HFFc6 (cell line): ENCODE measurements around the gene HGD. TPM values are rescaled to one million over a fixed set of nuclear protein-coding genes. Genes with fewer than 3 reads are reported as not detected.
"Not testable (repeated sequence)": the region's sequence is repeated elsewhere in the genome, so short reads cannot be mapped to it uniquely, and the experiment has no call there.

ENCODE experiments used
- DNase-seq: peaks from one replicate; pipeline ENCODE4 v3.0.0-alpha.2; 2018
- H3K27ac Mint-ChIP-seq: 2 replicates; pipeline ENCODE4 v1.8.0; 2020; ENCODE audit warnings: mild to moderate bottlenecking, mixed read lengths
- H3K27me3 Mint-ChIP-seq: 2 replicates; pipeline ENCODE4 v1.8.0; 2021; ENCODE audit warnings: mild to moderate bottlenecking, moderate library complexity, mixed read lengths; ENCODE audit not compliant: insufficient read depth
- H3K36me3 Mint-ChIP-seq: 2 replicates; pipeline ENCODE4 v1.8.0; 2021; ENCODE audit warnings: low read depth, mixed read lengths
- H3K4me1 Mint-ChIP-seq: 2 replicates; pipeline ENCODE4 v1.8.0; 2020; ENCODE audit warnings: low read depth, mixed read lengths
- H3K4me3 Mint-ChIP-seq: 2 replicates; pipeline ENCODE4 v1.8.0; 2020; ENCODE audit warnings: mild to moderate bottlenecking, moderate library complexity, mixed read lengths
- H3K9me3 Mint-ChIP-seq: 2 replicates; pipeline ENCODE4 v1.8.0; 2020; ENCODE audit warnings: mild to moderate bottlenecking, mixed read lengths
- CTCF ChIP-seq: fragments of 200-600 bp; sonication (generic); IDR thresholded peaks from 2 replicates; pipeline ENCODE4 v1.5.0; 2021; ENCODE audit warnings: antibody characterized with exemption, mild to moderate bottlenecking
- total RNA-seq, 6 experiments: library from RNA; stranded (reverse); fragmentation: NEBNext Ultra II Directional; extraction: Animal tissue kit (Norgen Biotek cat#: 25700); gene quantifications; 2 replicates in 1 of 6; 3 replicates in 5 of 6; pipeline ENCODE4 v1.2.3, GENCODE V29; 2021

The HGD gene
- total RNA-seq, 6 experiments from 2014 or later, result 0.14 to 0.52 (median 0.30) TPM; not detected in 1

GRCh38 chr3:120645083-120645845 lies 36.8 kb downstream of the HGD start:
- DNase-seq, result no peak
- Mint-ChIP-seq H3K4me1 (peaks cover 94% of the 10 kb centered on the region), H3K9me3 (no peaks in the 10 kb centered on the region), H3K4me3 (peak overlapping the region; percentile 13), H3K27ac (peak overlapping the region; percentile 74), H3K27me3 (0 out of 2 replicates have a peak, but pooled peaks cover 2% of the 10 kb centered on the region), H3K36me3 (no peaks in the 10 kb centered on the region)
- no peak for TF ChIP-seq CTCF

- peak overlapping the region; percentile 96 for H3K27ac Mint-ChIP-seq
- peaks cover 6% of the 10 kb centered on the region; the same call in 1 of the 2 replicates for H3K36me3 Mint-ChIP-seq
These were observed 39.6 kb downstream of the HGD start for GRCh38 chr3:120642368-120642948.

DNA sequence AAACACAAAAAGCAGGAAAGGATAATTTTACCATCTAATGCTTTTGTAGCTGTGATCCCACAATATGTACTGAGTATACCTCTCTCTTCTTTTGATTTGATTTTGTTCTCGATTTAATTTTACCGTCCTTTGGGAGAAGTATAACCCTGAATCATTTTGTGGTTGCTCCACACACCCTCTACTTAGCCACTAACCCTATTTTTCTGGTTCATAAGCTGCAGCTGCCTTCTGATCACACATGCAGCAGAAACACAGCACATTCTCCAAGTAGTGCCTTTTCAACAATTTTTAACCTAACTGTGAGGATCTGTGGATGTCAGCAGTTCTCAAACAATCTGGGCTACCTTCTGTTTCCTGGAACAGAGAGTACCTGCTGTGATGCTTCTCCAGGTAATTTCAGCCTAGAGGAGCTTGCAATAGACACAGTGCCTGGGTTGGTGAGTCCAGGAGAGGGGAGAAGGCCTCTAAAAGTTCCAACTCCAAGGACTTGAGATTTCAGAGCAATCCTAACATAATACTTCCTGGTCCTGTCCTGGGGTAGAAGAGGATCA lies 40.3 kb downstream of the HGD start:
- Mint-ChIP-seq H3K27me3 (0 out of 2 replicates have a peak, but pooled peaks cover 2% of the 10 kb centered on the region), H3K4me3 (no peak overlapping the region), H3K9me3 (no peaks in the 10 kb centered on the region), H3K36me3 (peaks cover 6% of the 10 kb centered on the region; the same call in 1 of the 2 replicates), H3K27ac (peak overlapping the region; percentile 96), H3K4me1 (peaks cover 76% of the 10 kb centered on the region)
- DNase-seq, result no peak
- no peak for TF ChIP-seq CTCF

More at GRCh38 chr3:120642368-120642948, 39.6 kb downstream of the HGD start:
- TF ChIP-seq CTCF, result peak; percentile 61
- H3K4me3 Mint-ChIP-seq, result peak overlapping the region; percentile 62
- H3K27me3 Mint-ChIP-seq, result 0 out of 2 replicates have a peak, but pooled peaks cover 2% of the 10 kb centered on the region
- H3K9me3 Mint-ChIP-seq, result no peaks in the 10 kb centered on the region
- H3K4me1 Mint-ChIP-seq, result peaks cover 81% of the 10 kb centered on the region
- peak; percentile 77 for DNase-seq

DNA sequence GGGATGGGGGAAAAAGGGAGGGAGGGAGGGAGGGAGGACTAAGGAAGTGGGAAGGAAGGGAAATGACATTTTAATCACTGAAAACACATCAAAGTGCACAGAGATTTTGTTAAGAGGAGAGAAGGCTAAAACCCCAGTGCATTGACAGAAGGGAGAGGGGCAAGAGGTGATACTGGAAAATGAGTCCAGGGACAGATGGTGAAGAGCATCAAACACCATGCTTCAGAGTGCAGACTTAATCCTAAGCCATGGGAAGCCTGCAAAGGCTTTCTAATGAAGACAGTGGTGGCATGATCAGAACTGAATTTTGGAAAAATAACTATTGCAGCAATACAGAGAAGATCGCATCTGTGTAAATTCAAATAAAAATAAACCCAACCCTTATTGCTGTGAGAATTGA lies 41.8 kb downstream of the HGD start:
- Mint-ChIP-seq H3K9me3 (no peaks in the 10 kb centered on the region), H3K4me3 (no peak overlapping the region), H3K4me1 (peaks cover 62% of the 10 kb centered on the region), H3K27me3 (0 out of 2 replicates have a peak, but pooled peaks cover 2% of the 10 kb centered on the region), H3K27ac (no peak overlapping the region), H3K36me3 (peaks cover 6% of the 10 kb centered on the region; the same call in 1 of the 2 replicates)
- no peak for DNase-seq
- TF ChIP-seq CTCF, result no peak

DNA sequence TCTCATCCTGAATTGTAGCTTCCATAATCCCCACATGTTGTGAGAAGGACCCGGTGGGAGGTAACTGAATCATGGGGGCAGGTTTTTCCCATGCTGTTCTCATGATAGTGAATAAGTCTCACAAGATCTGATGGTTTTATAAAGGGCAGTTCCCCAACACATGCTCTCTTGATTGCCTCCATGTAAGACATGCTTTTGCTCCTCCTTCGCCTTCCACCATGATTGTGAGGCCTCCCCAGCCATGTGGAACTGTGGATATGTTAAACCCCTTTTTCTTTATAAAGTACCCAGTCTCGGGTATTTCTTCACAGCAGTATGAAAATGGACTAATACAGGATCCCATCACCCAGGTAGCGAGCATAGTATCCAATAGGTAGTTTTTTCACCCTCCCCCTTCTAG lies 43.2 kb downstream of the HGD start:
- DNase-seq, H3K9me3 Mint-ChIP-seq, H3K27me3 Mint-ChIP-seq, H3K27ac Mint-ChIP-seq, H3K4me3 Mint-ChIP-seq, H3K36me3 Mint-ChIP-seq: not testable (repeated sequence)
- peaks cover 61% of the 10 kb centered on the region for H3K4me1 Mint-ChIP-seq
